Retinal pigment epithelial cell (primary cell): Measurements from ENCODE around the gene POLD3.

Source experiments
- DNase-seq: peaks from one replicate; pipeline ENCODE4 v3.0.0-alpha.2; 2010; ENCODE audit warnings: low read depth
- H3K4me3 ChIP-seq: 2 replicates; pipeline ENCODE4 v1.5.1; 2011; ENCODE audit warnings: mild to moderate bottlenecking, low read length, control low read depth, moderate library complexity
- TF ChIP-seq, protein P1 (sequence below): conservative IDR thresholded peaks from 2 replicates; pipeline ENCODE4 v1.5.1; 2011; ENCODE audit warnings: low read depth, low read length, control low read depth, inconsistent platforms

The POLD3 gene

DNA sequence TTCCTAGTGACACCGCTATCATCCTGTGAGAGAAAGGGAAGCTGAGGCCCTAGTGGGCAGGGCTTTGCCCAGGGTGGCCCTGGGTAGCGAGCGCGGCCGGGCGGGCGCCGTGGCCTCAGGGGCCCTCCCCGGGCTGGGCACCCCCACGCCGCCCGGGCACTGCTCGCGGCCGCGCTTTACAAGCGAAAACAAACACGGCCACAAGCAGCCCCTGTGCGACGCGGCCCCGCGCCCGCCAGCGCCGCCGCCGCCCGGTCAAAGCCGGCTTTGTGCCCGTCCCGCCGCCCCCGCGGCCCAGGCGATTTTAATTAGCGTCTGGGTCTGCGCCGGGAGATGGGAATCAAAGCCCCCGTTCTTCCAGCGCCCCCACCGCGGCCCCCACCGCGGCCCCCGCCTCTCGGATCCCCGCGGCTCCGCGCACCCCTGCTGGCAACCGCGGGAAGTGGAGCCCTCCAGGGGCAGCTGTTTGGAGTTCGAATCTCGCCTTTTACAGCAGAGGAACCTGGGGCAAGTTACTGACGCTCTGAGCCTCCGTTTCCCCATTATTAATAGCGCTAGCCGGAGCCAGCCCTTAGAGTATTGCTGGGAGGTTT, 91.0 kb downstream of the POLD3 start:
- no peak for DNase-seq
- H3K4me3 ChIP-seq: peak overlapping the region; percentile 37
- TF ChIP-seq, protein P1, sequence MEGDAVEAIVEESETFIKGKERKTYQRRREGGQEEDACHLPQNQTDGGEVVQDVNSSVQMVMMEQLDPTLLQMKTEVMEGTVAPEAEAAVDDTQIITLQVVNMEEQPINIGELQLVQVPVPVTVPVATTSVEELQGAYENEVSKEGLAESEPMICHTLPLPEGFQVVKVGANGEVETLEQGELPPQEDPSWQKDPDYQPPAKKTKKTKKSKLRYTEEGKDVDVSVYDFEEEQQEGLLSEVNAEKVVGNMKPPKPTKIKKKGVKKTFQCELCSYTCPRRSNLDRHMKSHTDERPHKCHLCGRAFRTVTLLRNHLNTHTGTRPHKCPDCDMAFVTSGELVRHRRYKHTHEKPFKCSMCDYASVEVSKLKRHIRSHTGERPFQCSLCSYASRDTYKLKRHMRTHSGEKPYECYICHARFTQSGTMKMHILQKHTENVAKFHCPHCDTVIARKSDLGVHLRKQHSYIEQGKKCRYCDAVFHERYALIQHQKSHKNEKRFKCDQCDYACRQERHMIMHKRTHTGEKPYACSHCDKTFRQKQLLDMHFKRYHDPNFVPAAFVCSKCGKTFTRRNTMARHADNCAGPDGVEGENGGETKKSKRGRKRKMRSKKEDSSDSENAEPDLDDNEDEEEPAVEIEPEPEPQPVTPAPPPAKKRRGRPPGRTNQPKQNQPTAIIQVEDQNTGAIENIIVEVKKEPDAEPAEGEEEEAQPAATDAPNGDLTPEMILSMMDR: peak; percentile 60

DNA sequence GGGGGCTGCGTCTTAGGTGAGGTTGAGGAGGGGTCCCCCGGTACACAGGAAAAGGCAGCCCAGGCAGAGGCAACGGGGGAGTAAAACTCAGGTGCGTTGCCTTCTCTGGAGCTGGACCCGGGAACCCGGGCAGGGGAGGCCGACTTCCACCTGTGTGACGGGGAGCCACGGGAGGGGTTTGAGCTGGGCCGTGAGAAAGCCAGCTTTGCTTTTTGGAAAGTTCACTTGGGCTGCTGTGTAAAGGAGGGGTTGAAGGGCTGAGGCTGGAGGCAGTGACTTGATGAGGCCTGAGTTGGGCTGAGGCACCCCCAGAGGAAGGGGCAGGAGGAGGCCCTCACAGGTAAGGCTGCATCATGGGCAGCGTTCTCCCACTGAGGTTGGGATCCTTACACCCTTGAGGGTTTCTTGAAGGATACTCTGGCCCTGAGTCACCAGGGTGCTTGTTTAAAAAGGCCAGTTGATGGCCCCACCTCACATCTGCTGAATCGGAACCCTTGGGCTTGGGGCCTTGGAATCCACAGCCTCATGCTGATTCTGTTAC, 91.6 kb downstream of the POLD3 start:
- no peak for DNase-seq
- H3K4me3 ChIP-seq: peak overlapping the region; percentile 37
- TF ChIP-seq, protein P1: no peak

DNA sequence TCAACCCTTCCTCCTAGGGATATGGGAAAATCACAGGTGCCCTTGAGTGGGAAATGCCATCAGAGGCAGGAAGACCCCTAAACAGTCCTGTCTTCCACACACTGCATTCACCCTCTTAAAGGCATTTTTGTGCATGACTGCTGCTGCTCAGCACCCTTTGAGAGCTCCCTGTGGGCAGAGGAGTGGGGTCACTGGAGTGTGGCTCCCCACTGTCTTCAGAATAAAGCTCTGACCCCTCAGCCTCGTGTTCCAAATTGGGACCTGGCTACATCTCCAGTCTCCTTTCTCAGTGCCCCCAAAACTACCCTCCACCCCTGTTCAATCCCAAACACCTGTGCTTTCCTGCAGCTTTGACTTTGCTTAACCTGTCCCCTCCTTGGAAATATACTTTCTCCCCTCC, 92.3 kb downstream of the POLD3 start:
- TF ChIP-seq, protein P1: no peak
- no peak for DNase-seq

DNA sequence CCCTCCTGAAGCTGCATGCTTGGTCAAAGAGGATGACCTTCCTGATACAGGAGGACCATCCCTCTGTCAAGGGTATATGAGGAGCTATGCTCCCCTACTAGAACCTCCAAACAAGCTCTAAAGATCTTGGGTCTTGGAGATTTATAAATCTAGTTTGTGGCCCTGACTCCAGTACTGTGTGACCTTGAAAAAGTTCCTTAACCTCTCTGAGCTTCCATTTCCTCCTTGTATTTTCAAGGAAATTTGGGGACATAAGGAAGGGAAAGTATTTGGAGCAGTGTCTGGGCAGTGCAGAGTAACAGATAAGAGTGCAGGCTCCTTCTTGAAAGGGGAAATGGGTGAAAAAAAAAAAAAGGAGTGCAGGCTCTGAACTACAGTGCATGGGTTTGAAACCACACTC, 93.0 kb downstream of the POLD3 start:
- TF ChIP-seq, protein P1: no peak
- H3K4me3 ChIP-seq: no peak overlapping the region
- no peak for DNase-seq

More for the DNA sequence above, 92.3 kb downstream of the POLD3 start:
- H3K4me3 ChIP-seq: no peak overlapping the region

DNA sequence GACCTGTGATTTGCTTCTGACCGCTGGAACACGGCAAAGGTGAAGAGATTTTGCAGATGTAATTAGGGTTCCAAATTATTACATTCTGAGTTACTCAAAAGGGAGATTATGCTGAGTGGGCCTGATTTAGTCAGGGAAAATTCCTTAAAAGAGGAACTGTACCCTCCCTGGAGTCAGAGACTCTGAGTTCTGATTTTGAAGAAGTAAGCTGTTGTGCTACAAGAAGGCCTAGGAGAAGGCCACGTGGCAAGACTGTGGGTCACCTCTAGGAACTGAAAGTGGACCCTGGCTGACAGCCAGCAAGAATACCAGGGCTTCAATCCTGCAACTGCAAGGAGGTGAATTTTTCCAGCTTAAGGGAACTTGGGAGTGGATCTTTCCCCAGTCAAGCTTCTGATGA, 93.5 kb downstream of the POLD3 start:
- no peak overlapping the region for H3K4me3 ChIP-seq
- TF ChIP-seq, protein P1: no peak
- no peak for DNase-seq

DNA sequence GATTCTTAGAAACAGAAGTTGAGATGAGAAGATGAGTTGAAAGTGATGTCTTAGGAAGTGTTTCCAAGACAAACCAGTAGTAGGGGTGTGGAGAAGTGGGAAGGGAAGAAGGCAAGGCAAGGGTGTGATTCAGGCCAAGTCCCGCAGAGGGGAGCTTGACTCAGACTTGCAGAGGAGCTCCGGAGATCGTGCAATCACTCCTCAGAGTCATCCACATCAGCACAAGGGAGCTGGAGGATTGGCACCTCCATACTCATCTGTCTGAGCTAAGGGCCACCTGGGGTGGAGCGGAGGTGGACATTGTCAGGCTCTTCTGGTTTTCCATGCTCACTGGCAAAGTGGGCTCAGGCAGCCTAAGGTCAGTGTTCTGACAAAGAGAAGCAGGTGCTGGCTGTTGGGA, 94.4 kb downstream of the POLD3 start:
- no peak for DNase-seq
- TF ChIP-seq, protein P1: no peak

DNA sequence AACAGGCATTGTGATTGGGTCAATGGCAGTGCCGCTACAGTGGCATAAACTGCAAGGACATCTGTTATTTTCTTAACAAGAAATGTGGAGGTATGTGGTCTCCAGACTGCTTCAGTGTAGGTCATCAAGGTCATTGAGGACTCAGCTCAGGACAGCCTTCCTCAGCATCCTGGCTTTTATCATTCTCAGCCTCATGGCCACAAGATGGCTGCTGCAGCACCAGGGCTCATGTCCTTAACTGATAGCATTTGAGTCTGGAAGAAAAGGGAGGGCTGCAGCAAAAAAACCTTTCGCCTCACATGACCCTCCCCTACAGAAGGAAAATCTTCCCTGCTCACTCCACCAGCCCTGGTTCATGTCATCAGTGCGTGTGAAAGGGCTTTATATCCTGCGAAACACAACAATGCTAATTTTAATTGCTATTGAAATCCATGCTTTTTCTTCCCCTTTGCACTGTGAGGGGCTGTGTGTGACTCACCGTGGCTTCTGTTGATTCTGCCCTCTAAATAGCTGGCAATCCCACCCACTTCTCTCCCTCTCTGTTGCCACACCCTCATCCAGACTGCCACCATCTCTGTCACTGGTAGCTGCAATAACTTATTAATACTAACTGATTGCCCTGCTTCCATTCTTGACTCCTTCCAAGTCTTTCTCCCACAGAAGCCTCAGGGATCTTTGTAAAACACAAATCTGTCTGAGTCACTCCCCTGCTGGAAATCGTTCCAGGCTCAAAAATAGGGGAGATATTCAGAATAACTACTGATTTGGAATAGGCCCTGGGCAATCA, 95.0 kb downstream of the POLD3 start:
- TF ChIP-seq, protein P1: no peak
- DNase-seq: no peak
- no peak overlapping the region for H3K4me3 ChIP-seq

More for the DNA sequence above, 94.4 kb downstream of the POLD3 start:
- H3K4me3 ChIP-seq: no peak overlapping the region
